Measurements from ENCODE around the gene NLRC5. TPM values are rescaled to one million over a fixed set of nuclear protein-coding genes. Genes with fewer than 3 reads are reported as not detected.

Gene NLRC5
- total RNA-seq, 1 donor from 2014 or later: 29.9 TPM

- FAIRE-seq (no peak), DNase-seq (ENCODE audit: low read depth) (no peak)
- Mint-ChIP-seq H3K27ac (ENCODE audit: unreplicated experiment) (no peak overlapping the region), H3K9me3 (ENCODE audit: unreplicated experiment) (no peaks in the 10 kb centered on the region), H3K36me3 (ENCODE audit: low read depth, unreplicated experiment) (peaks cover 2% of the 10 kb centered on the region), H3K4me3 (ENCODE audit: unreplicated experiment) (no peak overlapping the region), H3K27me3 (ENCODE audit: low read depth, unreplicated experiment) (no peaks in the 10 kb centered on the region), H3K4me1 (ENCODE audit: low read depth, unreplicated experiment) (peaks cover 10% of the 10 kb centered on the region)
- Histone ChIP-seq H3K9ac (ENCODE audit: low read length) (no peak overlapping the region), H3K79me2 (ENCODE audit: insufficient read depth, low read length) (peaks cover 2% of the 10 kb centered on the region), H4K20me1 (ENCODE audit: insufficient read depth, low read length) (peaks cover 31% of the 10 kb centered on the region), H3K27me3 (ENCODE audit: insufficient read depth, low read length) (no peaks in the 10 kb centered on the region), H3K4me3 (ENCODE audit: insufficient read depth, low read depth, low read length) (no peak overlapping the region), H3K4me2 (ENCODE audit: low read length) (no peak overlapping the region), H3K27ac (ENCODE audit: low read depth, low read length) (no peak overlapping the region), H3K36me3 (ENCODE audit: insufficient read depth, low read length) (no peaks in the 10 kb centered on the region), H2AFZ (ENCODE audit: low read depth, low read length) (no peak overlapping the region), H3K9me3 (ENCODE audit: insufficient read depth, low read depth, low read length) (no peaks in the 10 kb centered on the region), H3K4me1 (ENCODE audit: insufficient read depth, low read length) (peaks cover 22% of the 10 kb centered on the region)
- TF ChIP-seq EZH2 (IDR thresholded peaks at IDR 0.05; ENCODE audit: insufficient read depth, low read length) (no peak), CTCF (IDR thresholded peaks at IDR 0.05; ENCODE audit: insufficient read depth, low read depth, low read length) (no peak)
Measured at GRCh38 chr16:57111420-57111819, 122.1 kb downstream of the NLRC5 start.

- Histone ChIP-seq H3K4me1 (ENCODE audit: insufficient read depth, low read length) (peaks cover 22% of the 10 kb centered on the region), H3K27me3 (ENCODE audit: insufficient read depth, low read length) (no peaks in the 10 kb centered on the region), H3K4me3 (ENCODE audit: insufficient read depth, low read depth, low read length) (no peak overlapping the region), H3K27ac (ENCODE audit: low read depth, low read length) (no peak overlapping the region), H3K9ac (ENCODE audit: low read length) (peak overlapping the region; percentile 10), H3K79me2 (ENCODE audit: insufficient read depth, low read length) (no peaks in the 10 kb centered on the region), H4K20me1 (ENCODE audit: insufficient read depth, low read length) (peaks cover 21% of the 10 kb centered on the region), H3K36me3 (ENCODE audit: insufficient read depth, low read length) (no peaks in the 10 kb centered on the region), H2AFZ (ENCODE audit: low read depth, low read length) (no peak overlapping the region), H3K4me2 (ENCODE audit: low read length) (peak overlapping the region; percentile 38), H3K9me3 (ENCODE audit: insufficient read depth, low read depth, low read length) (no peaks in the 10 kb centered on the region)
- no peak for FAIRE-seq
- TF ChIP-seq CTCF (IDR thresholded peaks at IDR 0.05; ENCODE audit: insufficient read depth, low read depth, low read length) (no peak), EZH2 (IDR thresholded peaks at IDR 0.05; ENCODE audit: insufficient read depth, low read length) (no peak)
- H3K27ac Mint-ChIP-seq (ENCODE audit: unreplicated experiment): peak overlapping the region; percentile 47
- DNase-seq (ENCODE audit: low read depth): no peak
- no peak overlapping the region for H3K4me3 Mint-ChIP-seq (ENCODE audit: unreplicated experiment)
- peaks cover 4% of the 10 kb centered on the region for H3K36me3 Mint-ChIP-seq (ENCODE audit: low read depth, unreplicated experiment)
- H3K4me1 Mint-ChIP-seq (ENCODE audit: low read depth, unreplicated experiment): peaks cover 10% of the 10 kb centered on the region
- no peaks in the 10 kb centered on the region for H3K27me3 Mint-ChIP-seq (ENCODE audit: low read depth, unreplicated experiment)
- H3K9me3 Mint-ChIP-seq (ENCODE audit: unreplicated experiment): no peaks in the 10 kb centered on the region
Measured at GRCh38 chr16:57112403-57113041, 123.2 kb downstream of the NLRC5 start.

- Histone ChIP-seq H3K36me3 (ENCODE audit: insufficient read depth, low read length) (no peaks in the 10 kb centered on the region), H3K9me3 (ENCODE audit: insufficient read depth, low read depth, low read length) (no peaks in the 10 kb centered on the region), H4K20me1 (ENCODE audit: insufficient read depth, low read length) (peaks cover 20% of the 10 kb centered on the region), H2AFZ (ENCODE audit: low read depth, low read length) (no peak overlapping the region), H3K79me2 (ENCODE audit: insufficient read depth, low read length) (no peaks in the 10 kb centered on the region), H3K27ac (ENCODE audit: low read depth, low read length) (no peak overlapping the region), H3K4me3 (ENCODE audit: insufficient read depth, low read depth, low read length) (no peak overlapping the region), H3K4me2 (ENCODE audit: low read length) (peak overlapping the region; percentile 38), H3K27me3 (ENCODE audit: insufficient read depth, low read length) (no peaks in the 10 kb centered on the region), H3K9ac (ENCODE audit: low read length) (peak overlapping the region; percentile 10), H3K4me1 (ENCODE audit: insufficient read depth, low read length) (peaks cover 22% of the 10 kb centered on the region)
- H3K9me3 Mint-ChIP-seq (ENCODE audit: unreplicated experiment): no peaks in the 10 kb centered on the region
- peaks cover 10% of the 10 kb centered on the region for H3K4me1 Mint-ChIP-seq (ENCODE audit: low read depth, unreplicated experiment)
- no peak for TF ChIP-seq CTCF (IDR thresholded peaks at IDR 0.05; ENCODE audit: insufficient read depth, low read depth, low read length)
- TF ChIP-seq EZH2 (IDR thresholded peaks at IDR 0.05; ENCODE audit: insufficient read depth, low read length): no peak
- H3K27ac Mint-ChIP-seq (ENCODE audit: unreplicated experiment): peak overlapping the region; percentile 47
- DNase-seq (ENCODE audit: low read depth) (peak; percentile 69), FAIRE-seq (no peak)
- no peaks in the 10 kb centered on the region for H3K27me3 Mint-ChIP-seq (ENCODE audit: low read depth, unreplicated experiment)
- no peak overlapping the region for H3K4me3 Mint-ChIP-seq (ENCODE audit: unreplicated experiment)
- H3K36me3 Mint-ChIP-seq (ENCODE audit: low read depth, unreplicated experiment): peaks cover 8% of the 10 kb centered on the region
Measured at GRCh38 chr16:57113042-57113453, 123.7 kb downstream of the NLRC5 start.
